A673 (cell line): ENCODE results near the gene ADO. TPM values are rescaled to one million over a fixed set of nuclear protein-coding genes. Genes with fewer than 3 reads are reported as not detected.

Experiments
- BruUV-seq: library from RNA; stranded (reverse); fragments of 400-500 nt; replicated peaks from 2 replicates; lab custom pipeline; 2021; lab: Mats Ljungman, UMichigan
- CTCF ChIA-PET: fragments of 300-600 bp; sonication (Branson Sonifier 250); formaldehyde crosslinking; loops from one replicate; lab custom pipeline; 2022; ENCODE audit warnings: antibody characterized with exemption; lab: Charles Lee
- POLR2A ChIA-PET: fragments of 300-600 bp; sonication (Branson Sonifier 250); formaldehyde crosslinking; loops from one replicate; lab custom pipeline; 2022; ENCODE audit warnings: antibody characterized with exemption; ENCODE audit not compliant: low non-redundant PET; lab: Charles Lee
- DNase-seq: peaks from one replicate; pipeline ENCODE4 v3.0.0-alpha.2; 2015; ENCODE audit warnings: low spot score
- H3K27ac ChIP-seq: fragments of 200-600 bp; sonication (generic); 2 replicates; pipeline ENCODE4 v1.5.1; 2016; ENCODE audit warnings: mixed run types, low read depth, mild to moderate bottlenecking, mixed read lengths, antibody characterized with exemption, low read length; ENCODE audit not compliant: poor library complexity, severe bottlenecking
- H3K27me3 ChIP-seq: fragments of 200-600 bp; sonication (generic); replicated peaks from 2 replicates; pipeline ENCODE4 v1.6.1; 2017; ENCODE audit warnings: mixed run types, low read depth, mild to moderate bottlenecking, mixed read lengths, antibody characterized with exemption, low read length; ENCODE audit not compliant: insufficient read depth, poor library complexity
- H3K36me3 ChIP-seq: fragments of 200-600 bp; sonication (generic); 2 replicates; pipeline ENCODE4 v1.6.1; 2016; ENCODE audit warnings: mixed run types, mild to moderate bottlenecking, mixed read lengths, antibody characterized with exemption, low read length; ENCODE audit not compliant: insufficient read depth, poor library complexity, severe bottlenecking
- H3K4me1 ChIP-seq: fragments of 200-600 bp; sonication (generic); 2 replicates; pipeline ENCODE4 v1.6.1; 2017; ENCODE audit warnings: mixed run types, mild to moderate bottlenecking, mixed read lengths, antibody characterized with exemption, low read length; ENCODE audit not compliant: insufficient read depth, poor library complexity, severe bottlenecking
- H3K4me3 ChIP-seq: fragments of 200-600 bp; sonication (generic); 2 replicates; pipeline ENCODE4 v1.5.1; 2016; ENCODE audit warnings: low read depth, mixed run types, mild to moderate bottlenecking, mixed read lengths, low read length; ENCODE audit not compliant: poor library complexity, severe bottlenecking
- H3K9me3 ChIP-seq: fragments of 200-600 bp; sonication (generic); 2 replicates; pipeline ENCODE4 v1.6.1; 2016; ENCODE audit warnings: mixed run types, low read depth, mild to moderate bottlenecking, mixed read lengths, antibody characterized with exemption, low read length; ENCODE audit not compliant: poor library complexity, severe bottlenecking
- CTCF ChIP-seq: fragments of 300-800, 200-600 bp; sonication (generic); conservative IDR thresholded peaks from 2 replicates; pipeline ENCODE4 v1.5.1; 2017; ENCODE audit warnings: low read depth, mild to moderate bottlenecking, antibody characterized with exemption, low read length, moderate library complexity, mixed read lengths
- EZH2 ChIP-seq: fragments of 200-600 bp; sonication (generic); IDR thresholded peaks from 2 replicates; pipeline ENCODE4 v1.6.1; 2017; ENCODE audit warnings: borderline replicate concordance, low read depth, mild to moderate bottlenecking, mixed read lengths, antibody characterized with exemption, low read length; ENCODE audit not compliant: poor library complexity, severe bottlenecking
- intact Hi-C: fragments of 100-400 bp; cut with micrococcal nuclease; formaldehyde crosslinking; loops from one replicate; pipeline ENCODE4 v1.10.0; 2022; ENCODE audit not compliant: unreplicated experiment
- total RNA-seq: library from RNA; stranded (reverse); gene quantifications from 2 replicates; pipeline ENCODE4 v1.2.3, GENCODE V29; 2021

The ADO gene
- total RNA-seq, 1 experiment from 2014 or later = 38.4 TPM

- H3K27ac ChIP-seq = no peak overlapping the region
- no peaks in the 10 kb centered on the region for H3K27me3 ChIP-seq
- ChIA-PET CTCF (no interaction called here), POLR2A (no interaction called here)
- no peaks in the 10 kb centered on the region for H3K9me3 ChIP-seq
- DNase-seq = no peak
- H3K36me3 ChIP-seq = no peaks in the 10 kb centered on the region
- no TSS peak for BruUV-seq
- no peaks in the 10 kb centered on the region for H3K4me1 ChIP-seq
- H3K4me3 ChIP-seq = no peak overlapping the region
- intact Hi-C loops = no loop called here
- no peak for TF ChIP-seq EZH2
- no peak for TF ChIP-seq CTCF
Measured at GRCh38 chr10:62839590-62839989, 35.1 kb downstream of the ADO start.

GRCh38 chr10:62842983-62843382 is 38.5 kb downstream of the ADO start:
- Histone ChIP-seq H3K27ac (no peak overlapping the region), H3K27me3 (no peaks in the 10 kb centered on the region), H3K4me3 (no peak overlapping the region), H3K36me3 (no peaks in the 10 kb centered on the region), H3K9me3 (peaks cover 7% of the 10 kb centered on the region), H3K4me1 (no peaks in the 10 kb centered on the region)
- no peak for TF ChIP-seq CTCF
- TF ChIP-seq EZH2 = no peak
- intact Hi-C loops = no loop called here
- no TSS peak for BruUV-seq
- POLR2A ChIA-PET = no interaction called here
- CTCF ChIA-PET = no interaction called here
- no peak for DNase-seq

GRCh38 chr10:62843600-62843999 is 39.1 kb downstream of the ADO start:
- DNase-seq = no peak
- CTCF ChIA-PET = no interaction called here
- Histone ChIP-seq H3K4me3 (no peak overlapping the region), H3K36me3 (no peaks in the 10 kb centered on the region), H3K27me3 (no peaks in the 10 kb centered on the region), H3K9me3 (peaks cover 7% of the 10 kb centered on the region), H3K27ac (no peak overlapping the region), H3K4me1 (no peaks in the 10 kb centered on the region)
- intact Hi-C loops = no loop called here
- POLR2A ChIA-PET = no interaction called here
- no TSS peak for BruUV-seq
- TF ChIP-seq CTCF (no peak), EZH2 (no peak)
